AG04449 (cell line): Measurements from ENCODE around the gene DSTN.

Experiments used
- CTCF ChIA-PET: fragments of 350-600 bp; formaldehyde crosslinking; extraction: SDS; loops from one replicate; lab custom pipeline; 2021; ENCODE audit warnings: antibody characterized with exemption; lab: Yijun Ruan, JAX
- POLR2A ChIA-PET: fragments of 400-600, 350-600 bp; formaldehyde crosslinking; extraction: SDS; loops from one replicate; lab custom pipeline; 2020; ENCODE audit warnings: antibody characterized with exemption, inconsistent platforms; lab: Yijun Ruan, JAX
- DNase-seq: peaks from one replicate; pipeline ENCODE4 v3.0.0-alpha.2; 2010; ENCODE audit warnings: low read depth, low spot score
- H3K4me3 ChIP-seq: 2 replicates; pipeline ENCODE4 v1.5.1; 2011; ENCODE audit warnings: low read depth, mild to moderate bottlenecking, control low read depth, low read length
- TF ChIP-seq, protein P1 (sequence below): IDR thresholded peaks from one replicate; pipeline ENCODE4 v1.5.1; 2011; ENCODE audit warnings: mild to moderate bottlenecking, moderate library complexity, low read length, control low read depth, inconsistent platforms; ENCODE audit not compliant: insufficient read depth; ENCODE audit errors: missing control alignments

Gene DSTN

DNA sequence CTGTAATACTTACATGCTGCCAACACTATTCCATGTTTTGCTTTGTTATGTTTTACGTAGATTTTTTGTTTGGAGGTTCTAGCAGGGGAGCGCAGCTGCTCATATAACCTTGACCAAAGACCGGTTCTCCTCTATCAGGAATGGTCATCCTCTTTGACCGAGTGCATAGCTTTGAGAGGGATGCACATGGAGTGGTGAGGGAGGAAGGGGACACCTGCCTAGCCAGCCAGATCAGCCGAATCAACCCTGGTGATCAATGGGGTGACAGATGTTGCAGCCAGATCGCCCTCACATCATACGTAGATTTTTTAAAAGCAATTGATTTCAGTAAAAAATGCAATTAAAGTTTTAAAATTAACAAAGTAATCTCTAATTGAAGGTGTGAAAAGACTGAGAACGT lies 6.3 kb downstream of the DSTN start:
- DNase-seq = no peak
- H3K4me3 ChIP-seq = no peak overlapping the region
- POLR2A ChIA-PET = interaction anchor here (0.6 kb wide), 1 partner anchor 394 kb away, joined by 3 read pairs; no protein-coding TSS in a partner anchor
- CTCF ChIA-PET = interaction anchor here (1.0 to 2.1 kb wide), 3 partner anchors 18 to 322 kb away, joined by 3 to 5 read pairs (median 4); no protein-coding TSS in a partner anchor
- TF ChIP-seq, protein P1, sequence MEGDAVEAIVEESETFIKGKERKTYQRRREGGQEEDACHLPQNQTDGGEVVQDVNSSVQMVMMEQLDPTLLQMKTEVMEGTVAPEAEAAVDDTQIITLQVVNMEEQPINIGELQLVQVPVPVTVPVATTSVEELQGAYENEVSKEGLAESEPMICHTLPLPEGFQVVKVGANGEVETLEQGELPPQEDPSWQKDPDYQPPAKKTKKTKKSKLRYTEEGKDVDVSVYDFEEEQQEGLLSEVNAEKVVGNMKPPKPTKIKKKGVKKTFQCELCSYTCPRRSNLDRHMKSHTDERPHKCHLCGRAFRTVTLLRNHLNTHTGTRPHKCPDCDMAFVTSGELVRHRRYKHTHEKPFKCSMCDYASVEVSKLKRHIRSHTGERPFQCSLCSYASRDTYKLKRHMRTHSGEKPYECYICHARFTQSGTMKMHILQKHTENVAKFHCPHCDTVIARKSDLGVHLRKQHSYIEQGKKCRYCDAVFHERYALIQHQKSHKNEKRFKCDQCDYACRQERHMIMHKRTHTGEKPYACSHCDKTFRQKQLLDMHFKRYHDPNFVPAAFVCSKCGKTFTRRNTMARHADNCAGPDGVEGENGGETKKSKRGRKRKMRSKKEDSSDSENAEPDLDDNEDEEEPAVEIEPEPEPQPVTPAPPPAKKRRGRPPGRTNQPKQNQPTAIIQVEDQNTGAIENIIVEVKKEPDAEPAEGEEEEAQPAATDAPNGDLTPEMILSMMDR = no peak

DNA sequence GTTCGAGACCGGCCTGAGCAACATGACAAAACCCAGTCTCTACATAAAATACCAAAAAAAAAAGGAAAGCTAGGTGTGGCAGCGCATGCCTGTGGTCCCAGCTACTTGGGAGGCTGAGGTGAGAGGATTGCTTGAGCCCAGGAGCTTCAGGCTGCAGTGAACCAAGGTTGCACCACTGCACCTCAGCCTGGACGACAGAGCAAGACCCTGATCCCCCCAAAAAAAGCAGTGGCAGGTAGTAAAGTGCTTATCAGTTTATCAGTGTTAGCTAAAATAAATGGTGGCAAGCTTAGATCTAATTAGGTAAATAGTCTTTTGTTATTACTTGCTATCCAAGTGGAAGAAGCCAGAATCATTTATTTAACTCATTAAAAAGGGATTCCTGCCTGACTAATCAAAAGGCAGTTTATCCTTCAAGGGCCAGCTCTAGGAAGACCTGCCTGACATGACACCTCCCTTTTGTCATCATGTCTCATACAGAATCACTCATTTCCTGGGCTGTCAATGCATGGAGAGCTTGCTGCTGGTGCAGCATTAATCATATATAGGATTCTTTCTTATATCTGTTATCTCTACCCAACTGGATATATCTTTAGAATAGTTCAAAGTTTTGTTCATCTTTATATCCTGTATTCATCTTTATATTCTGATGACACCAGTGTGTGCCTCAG lies 9.6 kb downstream of the DSTN start:
- no peak for DNase-seq
- TF ChIP-seq, protein P1 = no peak
- ChIA-PET CTCF (interaction anchor here (1.7 to 1.8 kb wide), 2 partner anchors 43 to 45 kb away, joined by 4 to 6 read pairs; no protein-coding TSS in a partner anchor), POLR2A (interaction anchor here (3.1 kb wide), 1 partner anchor 9 kb away, joined by 14 read pairs; the partner anchor contains the start of gene DSTN)
- no peak overlapping the region for H3K4me3 ChIP-seq

DNA sequence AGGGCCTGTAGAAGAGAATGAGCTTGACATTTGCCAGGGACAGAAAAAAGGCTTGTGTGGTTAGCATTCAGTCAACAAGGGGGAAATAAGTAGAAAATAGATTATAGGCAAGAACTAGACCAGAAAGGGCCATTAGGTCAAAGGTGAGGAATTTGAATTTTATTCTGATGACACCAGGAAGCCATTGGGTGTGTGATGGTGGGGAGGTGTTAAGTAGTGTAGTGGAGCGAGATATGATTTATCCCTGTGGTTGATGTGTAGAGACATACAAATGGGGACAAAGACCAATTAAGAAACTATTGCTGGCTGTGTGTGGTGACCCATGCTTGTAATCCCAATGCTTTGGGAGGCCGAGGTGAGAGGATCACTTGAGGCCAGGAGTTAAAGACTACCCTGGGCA lies 11.0 kb downstream of the DSTN start:
- H3K4me3 ChIP-seq = no peak overlapping the region
- TF ChIP-seq, protein P1 = no peak
- POLR2A ChIA-PET = interaction anchor here (3.1 kb wide), 1 partner anchor 11 kb away, joined by 14 read pairs; the partner anchor contains the start of gene DSTN
- CTCF ChIA-PET = interaction anchor here (0.6 to 1.8 kb wide), 3 partner anchors 9 to 61 kb away, joined by 4 to 6 read pairs (median 4); no protein-coding TSS in a partner anchor
- no peak for DNase-seq

DNA sequence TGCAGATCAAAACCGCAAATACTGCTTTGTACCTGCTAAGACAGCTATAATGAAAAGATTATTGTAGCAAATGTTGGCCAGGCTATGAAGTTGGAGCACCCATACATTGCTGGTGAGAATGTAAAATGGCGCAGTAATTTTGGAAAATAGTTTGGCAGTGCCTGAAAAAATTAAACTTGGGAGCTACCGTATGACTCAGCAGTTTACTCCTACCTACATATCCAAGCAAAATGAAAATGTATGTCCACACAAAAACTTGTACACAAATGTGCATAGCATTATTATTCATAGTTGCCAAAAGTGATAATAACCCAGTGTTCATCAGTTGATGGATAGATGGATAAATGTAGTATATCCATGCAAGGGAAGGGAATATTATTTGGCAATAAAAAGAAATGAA lies 13.3 kb downstream of the DSTN start:
- POLR2A ChIA-PET = interaction anchor here (0.9 to 1.8 kb wide), 3 partner anchors 11 to 26 kb away, joined by 3 to 6 read pairs (median 4); partner anchors contain the start of gene DSTN
- no peak for DNase-seq
- TF ChIP-seq, protein P1 = no peak
- no peak overlapping the region for H3K4me3 ChIP-seq
- CTCF ChIA-PET = interaction anchor here (2.3 kb wide), 1 partner anchor 46 kb away, joined by 10 read pairs; no protein-coding TSS in a partner anchor

DNA sequence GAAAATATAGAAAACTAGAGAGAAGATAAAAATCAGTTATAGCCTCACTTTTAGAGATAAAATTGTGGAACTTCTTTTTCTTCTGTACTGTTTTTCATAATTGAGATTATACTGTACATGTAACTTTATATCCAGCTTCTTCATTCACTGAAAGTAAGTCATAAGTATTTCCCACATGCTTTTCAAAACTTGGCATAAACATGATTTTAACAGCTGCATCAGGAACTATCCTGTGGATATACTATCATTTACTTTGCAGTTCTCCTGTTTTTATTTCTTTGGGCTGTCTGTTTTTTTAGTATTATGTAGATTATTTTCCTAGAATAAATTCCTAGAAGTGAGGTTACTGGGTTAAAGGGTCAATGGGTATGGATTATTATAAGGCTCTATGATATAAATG lies 14.8 kb downstream of the DSTN start:
- no peak overlapping the region for H3K4me3 ChIP-seq
- POLR2A ChIA-PET = no interaction called here
- no peak for DNase-seq
- TF ChIP-seq, protein P1 = no peak
- CTCF ChIA-PET = interaction anchor here (1.2 kb wide), 1 partner anchor 48 kb away, joined by 3 read pairs; no protein-coding TSS in a partner anchor

DNA sequence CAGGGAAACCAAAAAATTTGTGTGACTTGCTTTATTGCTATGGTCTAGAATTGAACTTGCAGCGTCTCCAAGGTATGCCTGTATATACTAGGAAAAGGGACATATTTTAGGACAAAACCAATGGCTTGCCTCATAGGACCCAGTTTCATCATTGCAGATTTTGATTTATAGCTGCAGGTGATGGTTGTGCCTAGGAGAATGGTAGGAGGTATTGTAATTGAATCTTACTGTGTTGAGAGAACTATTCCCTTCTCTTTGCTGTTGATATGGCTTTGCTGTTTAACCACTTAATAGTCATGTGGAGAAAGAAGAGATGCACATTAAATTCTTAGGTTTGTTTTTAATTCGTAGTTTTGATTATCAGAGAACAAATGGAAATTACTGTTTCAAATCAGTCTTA lies 16.4 kb downstream of the DSTN start:
- no peak for DNase-seq
- POLR2A ChIA-PET = no interaction called here
- TF ChIP-seq, protein P1 = no peak
- CTCF ChIA-PET = no interaction called here
- no peak overlapping the region for H3K4me3 ChIP-seq
